SK-N-DZ (cell line): ENCODE data around the gene NLRP1.

Experiments used
- DNase-seq: peaks from one replicate; pipeline ENCODE4 v3.0.0-alpha.2; 2015; ENCODE audit warnings: low spot score

The NLRP1 gene

DNA sequence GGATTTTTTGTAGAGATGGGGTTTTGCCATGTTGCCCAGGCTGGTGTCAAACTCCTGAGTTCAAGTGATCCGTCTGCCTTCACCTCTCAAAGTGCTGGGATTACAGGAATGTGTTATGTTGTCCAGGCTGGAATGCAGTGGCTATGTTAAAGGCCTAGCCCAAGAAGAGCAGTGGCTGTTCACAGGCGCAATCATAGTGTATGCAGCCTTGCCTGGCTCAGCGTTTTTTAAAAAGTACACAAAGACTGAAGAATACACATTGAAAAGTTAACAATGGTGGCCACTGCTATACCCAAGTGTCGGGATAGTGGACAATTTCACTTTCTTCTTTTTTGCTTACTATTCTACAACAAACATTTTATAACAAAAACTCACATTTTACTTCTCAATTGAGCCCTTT, 105.3 kb downstream of the NLRP1 start:
- DNase-seq = no peak

DNA sequence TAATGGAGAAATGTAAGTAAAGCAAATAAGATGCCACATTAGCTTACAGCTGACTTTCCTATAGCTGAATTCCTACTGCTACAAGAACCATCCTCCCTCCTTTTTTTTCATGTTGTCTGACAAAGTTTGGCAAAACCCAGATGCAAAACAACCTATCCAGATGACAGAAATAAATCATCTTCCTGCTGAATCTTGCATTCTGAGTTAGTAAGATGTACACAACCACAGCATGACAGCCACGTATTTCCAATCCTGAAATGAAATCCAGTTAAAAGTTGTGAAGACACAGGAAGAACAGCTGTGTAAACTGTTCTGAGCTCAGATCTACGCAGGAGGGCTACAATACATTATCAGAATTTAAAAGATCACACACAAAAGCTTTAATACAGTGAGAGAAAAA, 110.4 kb downstream of the NLRP1 start:
- DNase-seq = no peak

DNA sequence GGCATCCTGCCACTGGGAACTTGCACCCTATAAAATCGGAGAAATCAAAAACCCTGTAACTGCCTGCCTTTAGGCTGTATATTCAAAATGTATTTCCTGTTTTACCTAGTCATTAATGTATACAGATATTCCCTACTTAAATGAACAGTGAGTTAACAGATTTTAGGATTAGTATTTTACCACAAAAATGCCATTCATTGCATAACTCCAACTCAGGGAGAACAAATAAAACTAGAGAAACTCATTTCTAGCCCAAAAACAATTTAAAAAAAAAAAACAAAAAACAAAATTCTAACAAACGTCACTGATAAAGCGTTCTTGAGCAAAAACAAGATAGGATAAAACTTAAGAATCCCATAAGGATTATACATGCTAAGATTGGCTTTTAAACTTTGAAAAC, 111.8 kb downstream of the NLRP1 start:
- no peak for DNase-seq

DNA sequence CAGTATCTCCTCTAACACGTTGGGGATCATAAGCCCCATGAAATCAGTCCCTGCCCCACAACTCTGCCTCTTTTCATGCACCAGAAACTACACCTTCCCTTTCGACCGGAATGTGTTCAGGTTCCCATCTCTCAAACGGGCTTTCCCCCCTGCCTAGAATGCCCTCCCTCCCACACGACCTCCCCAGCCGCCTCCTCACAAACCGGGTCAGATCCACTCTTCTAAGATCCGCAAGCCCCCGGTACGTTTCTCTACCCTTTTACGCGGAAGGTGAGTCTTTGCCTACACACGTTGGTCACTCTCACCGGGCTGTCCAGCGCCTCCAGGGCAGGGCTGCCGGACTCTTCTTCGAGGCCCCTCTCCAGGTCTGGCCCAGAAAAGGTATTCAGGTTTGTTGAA, 116.2 kb downstream of the NLRP1 start:
- DNase-seq = no peak

DNA sequence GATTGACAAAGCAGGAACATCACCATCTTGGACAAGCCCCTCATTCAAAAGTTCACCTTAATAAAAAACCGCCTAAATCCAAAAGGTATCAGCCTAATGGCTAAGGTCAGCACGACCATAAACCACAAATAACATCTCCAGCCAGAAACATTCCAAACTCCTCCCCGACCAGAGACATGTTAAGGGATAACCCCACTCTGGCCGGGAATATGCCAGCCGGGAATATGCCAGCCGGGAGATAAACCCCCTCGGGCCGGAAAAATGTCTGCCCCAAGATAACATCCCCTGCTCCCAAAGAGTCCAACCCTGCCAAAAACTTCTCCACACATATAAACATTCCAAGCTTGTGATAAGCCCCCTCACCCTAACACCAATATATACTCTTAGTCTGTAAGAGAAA, 116.9 kb downstream of the NLRP1 start:
- DNase-seq = no peak

DNA sequence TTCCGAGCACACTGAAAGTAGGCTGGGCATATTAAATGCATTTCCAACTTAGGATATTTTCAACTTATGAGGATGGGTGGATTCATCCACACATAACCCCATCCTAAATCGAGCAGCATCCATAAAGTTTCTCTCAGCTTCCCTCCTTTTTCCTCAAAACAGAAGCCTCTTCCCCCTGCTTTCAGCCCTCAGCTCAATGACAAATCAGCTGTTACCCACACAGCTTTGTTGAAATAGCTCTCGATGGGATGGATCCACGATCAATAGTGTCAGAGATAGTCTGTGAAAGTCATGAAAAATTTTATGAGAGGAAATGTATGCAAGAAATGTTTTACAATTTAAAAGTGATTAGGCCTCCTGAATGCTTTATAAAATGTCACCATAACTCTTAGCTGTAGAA, 118.0 kb downstream of the NLRP1 start:
- no peak for DNase-seq

DNA sequence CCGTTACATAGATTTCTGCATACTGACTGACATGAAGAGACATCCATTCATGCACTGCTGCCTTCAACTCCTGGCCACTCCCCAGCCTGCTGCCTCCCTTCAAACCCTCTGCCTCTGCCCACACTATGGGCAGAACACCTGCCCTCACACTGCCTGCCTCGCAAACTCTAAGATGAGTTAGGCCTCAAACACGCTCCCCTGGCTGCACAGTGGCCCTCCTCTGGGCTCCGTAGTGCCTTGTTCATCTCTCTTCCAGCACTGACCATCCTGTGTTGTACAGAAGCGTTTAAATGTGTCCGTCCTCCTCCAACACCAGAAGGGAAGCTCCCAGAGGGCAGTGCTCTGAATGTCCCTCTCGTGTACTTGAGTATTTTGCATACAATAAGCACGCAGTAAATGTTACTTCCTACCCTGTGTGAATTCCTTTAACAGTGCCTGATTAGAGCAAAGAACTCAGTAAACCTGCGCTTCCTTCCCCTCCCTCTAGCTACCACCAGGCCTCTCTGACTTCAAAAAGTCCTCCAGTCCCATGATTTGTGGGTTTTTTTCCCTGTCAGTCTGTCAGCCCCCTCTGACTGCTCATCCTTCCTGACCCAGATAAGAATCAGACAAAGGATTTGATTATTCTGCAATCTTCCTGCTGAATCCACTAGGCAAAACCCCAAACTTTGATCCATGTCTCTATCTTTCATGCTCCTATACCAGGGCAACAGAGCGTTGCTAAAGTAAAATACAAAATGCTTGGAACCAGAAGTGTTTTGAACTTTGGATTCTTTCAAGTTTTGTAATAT, 119.4 kb downstream of the NLRP1 start:
- no peak for DNase-seq
